LoVo (cell line): ENCODE measurements around the gene VBP1.
"Not testable (repeated sequence)": the region's sequence is repeated elsewhere in the genome, so short reads cannot be mapped to it uniquely, and the experiment has no call there.

Experiments used
- DNase-seq: peaks from one replicate; pipeline ENCODE4 v3.0.0-alpha.2; 2016; ENCODE audit warnings: low spot score

VBP1 gene, protein sequence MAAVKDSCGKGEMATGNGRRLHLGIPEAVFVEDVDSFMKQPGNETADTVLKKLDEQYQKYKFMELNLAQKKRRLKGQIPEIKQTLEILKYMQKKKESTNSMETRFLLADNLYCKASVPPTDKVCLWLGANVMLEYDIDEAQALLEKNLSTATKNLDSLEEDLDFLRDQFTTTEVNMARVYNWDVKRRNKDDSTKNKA

DNA sequence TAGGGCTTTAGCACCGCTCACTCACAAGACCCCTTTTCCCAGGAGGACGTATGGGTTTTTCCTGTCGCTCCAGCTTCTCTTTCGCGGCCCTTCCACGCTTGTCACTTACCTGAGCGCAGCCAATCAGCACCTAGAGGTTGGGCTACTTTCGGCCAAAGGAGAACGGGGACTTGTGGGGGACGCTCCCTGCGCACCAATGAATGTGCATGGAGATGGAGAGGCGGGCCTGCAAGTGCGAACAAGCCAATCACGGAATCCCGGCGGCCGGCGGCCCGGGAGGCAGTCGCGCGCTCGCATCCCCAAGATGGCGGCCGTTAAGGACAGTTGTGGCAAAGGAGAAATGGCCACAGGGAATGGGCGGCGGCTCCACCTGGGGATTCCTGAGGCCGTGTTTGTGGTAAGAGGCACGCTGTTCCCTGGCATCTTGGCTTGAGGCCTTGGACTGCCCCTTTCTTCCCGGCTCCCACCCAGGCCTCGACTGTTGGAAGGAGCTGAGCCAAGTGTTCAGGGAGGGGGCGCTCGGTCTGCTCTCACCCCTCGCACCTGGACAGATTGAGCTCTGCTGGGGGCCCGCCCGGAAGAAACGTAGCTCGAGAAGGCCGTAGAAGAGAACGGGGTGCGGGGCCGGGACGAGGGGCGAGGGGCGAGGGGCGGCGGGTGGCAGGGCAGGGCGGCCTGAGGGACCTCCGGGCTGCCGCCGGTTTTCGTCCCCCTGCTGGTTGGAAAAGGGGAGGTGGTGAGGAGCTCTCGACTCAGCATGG is at the start of gene VBP1:
Gene VBP1, plus strand, starts transcription at position 282 of the 761 bp plus-strand sequence. Its CDS starts 23 bp downstream, at position 305.
- DNase-seq: peak; percentile 89

DNA sequence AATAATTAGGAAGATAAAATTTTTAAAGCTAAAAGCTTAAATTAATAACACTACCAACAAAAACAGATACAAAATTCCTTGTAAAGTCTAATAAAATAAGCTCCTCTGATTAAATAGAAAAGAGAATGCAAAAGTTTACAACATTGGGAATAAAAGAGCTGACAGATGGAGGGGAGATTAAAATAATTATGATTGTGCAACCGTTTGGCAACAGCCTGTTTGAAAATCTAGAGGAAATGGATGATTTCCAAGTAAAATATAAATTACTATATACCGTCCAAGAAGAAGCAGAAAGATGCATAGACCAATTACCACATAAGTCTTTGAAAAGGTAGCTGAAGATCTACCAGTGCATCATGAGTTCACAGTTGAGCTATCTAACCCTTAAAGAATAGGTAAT is 46.4 kb upstream of the VBP1 start:
- no peak for DNase-seq

DNA sequence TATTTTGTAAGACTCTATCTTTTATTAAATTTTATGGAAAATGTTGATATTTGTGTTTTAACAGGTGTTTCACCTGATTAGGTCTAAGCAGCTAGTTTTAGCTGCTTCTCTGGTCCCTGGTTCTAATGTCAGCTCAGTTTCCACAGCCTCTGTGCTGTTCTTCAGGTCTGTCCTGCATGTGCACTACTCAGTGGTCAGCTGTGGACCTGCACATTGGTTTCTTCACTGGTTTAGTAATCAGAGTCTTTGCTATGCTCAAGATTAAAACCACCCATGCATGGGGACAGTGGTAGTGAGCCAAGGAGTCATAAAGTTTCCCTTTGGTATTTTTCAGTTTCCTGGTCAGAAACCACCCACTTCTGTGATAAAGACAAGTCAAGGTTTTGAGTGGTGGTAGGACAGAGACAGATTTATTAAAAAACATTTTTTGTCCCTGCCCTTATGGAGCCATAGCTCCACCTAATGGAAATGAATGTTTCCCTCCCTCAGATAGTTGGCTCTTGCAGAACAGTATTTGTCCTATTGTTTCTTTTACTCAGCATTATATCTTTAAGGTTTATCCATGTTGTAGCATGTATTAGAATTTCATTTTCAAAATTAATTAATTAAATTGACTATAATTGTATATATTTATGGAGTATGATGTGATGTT is 36.8 kb upstream of the VBP1 start:
- DNase-seq: no peak

DNA sequence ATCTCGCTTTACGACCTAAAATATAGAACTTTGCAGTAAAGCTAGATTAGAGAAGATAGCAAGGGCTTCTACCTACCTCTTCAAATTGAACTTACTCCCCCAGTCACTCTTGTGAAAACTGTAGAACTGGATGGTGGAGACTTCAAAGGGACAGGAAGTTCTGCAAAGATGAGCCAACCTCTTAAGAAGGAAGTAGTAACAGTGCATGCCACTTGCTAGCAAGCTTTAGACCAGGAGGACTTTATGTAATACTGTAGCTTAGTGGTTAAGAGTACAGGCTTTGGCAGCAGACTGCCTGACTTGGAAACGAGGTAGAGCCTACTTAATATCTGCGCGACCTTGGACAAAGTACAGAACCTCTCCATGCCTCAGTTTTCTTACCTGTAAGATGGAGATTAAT is 27.5 kb upstream of the VBP1 start:
- DNase-seq: no peak

DNA sequence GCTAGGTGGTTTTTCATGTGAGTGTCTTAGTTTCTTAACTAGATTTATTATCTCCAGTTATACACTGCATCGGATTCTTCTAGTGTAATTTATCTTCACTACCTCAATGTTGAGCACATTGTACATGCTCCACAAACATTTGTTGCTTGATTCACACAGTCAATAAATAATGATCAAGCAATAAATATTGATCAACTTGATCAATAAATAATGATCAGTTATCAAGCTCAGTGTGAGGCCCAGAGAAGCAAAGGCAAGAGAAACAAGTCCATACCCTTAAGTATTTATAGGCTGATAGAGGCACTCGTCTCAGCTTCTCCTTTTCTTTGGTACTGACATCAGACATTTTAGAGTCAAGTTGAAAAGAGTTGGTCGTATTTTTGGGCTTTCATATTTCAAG is 5.1 kb upstream of the VBP1 start:
- DNase-seq: no peak

DNA sequence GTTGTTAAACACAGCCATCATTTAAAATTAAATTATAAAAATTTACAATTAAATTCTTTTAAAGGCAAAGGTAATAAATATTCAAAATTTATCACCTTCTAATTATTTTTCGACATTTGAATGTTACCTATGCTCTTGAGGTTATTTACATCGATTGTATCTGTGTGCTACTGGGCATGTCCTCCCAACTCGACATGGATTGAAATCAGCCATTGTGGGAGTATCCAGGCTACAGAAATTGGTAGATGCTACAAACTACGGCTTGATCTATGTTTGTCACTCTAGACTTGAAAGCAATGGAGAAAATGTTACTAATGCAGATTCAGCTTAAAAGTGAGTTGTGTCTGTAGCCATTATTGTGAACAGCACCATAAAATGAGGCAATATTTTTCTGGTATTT is 2.5 kb upstream of the VBP1 start:
- DNase-seq: no peak

DNA sequence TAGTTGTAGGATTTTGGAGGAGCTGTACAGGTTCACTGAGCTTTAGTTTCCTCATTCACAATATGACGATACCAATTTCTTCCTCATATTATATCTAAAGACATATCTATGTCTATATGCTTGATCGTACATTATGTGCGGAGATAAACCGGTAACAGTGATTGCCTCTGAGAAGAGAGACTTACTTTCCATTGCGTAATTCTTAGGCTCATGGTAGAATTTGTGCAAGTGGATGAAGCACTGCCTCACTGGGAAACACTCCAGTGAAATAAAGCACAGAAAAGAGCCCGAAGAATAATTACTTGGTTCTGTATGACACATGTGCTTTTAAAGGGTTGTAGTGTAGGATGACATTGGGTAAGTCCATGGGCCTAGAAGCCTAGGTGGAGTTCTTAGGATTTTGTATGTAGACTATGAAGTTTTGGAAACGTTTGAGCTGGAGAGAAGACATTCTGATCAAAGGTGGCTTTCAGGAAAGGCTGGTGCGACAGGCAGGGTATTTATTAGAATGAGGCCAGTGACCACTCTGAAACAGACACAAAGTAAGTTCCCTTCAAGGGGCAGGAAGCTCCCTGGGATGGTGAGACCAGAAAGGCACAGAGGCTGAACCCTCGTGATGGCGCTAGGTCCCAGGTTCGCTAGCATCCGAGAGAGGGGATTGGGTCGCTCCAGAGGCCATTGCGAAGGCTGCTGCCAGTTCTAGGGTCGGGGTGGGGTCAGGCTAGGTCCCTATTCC is 649 bp upstream of the VBP1 start:
- DNase-seq: no peak

DNA sequence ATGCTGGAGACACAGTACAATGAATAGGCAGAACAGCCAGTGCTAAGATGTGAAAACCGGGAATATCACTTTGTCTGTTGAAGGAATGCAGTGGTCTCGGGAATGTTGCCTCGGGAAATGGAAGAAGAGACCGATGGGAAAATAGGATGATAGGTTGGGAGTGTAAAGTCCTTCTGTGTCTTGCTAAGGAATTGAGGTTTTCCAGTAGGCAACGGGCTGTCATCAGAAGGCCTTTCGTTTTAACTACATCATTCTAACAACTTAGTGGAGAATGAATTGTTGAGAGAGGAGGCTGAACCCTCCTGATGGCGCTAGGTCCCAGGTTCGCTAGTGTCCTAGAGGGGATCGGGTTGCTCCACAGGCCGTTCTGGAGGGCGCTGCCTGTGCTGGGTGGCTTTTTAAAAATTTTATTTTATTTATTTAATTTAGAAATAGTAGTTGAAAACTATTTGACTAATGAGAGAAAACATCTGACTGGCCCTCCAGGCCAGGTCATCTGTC is 730 bp downstream of the VBP1 start:
- DNase-seq: no peak

DNA sequence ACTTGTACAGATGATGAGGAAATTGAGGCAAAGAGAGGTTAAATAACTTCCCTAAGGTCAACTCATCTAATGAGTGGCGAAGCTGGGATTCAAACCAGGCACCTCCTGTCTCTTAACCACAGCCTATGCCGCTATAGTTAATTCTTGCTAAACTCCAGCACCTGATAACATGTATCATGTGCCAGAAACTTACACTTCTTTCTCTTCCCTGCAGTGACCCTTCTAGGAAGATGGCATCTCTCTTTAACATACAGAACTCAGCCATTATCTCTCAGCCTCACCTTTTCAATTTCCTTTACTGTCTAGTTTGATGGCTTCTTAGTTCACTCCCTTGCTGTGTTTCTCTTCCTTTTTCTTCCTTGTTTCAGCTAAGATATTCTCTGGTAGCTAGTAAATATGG is 2.5 kb downstream of the VBP1 start:
- DNase-seq: no peak

DNA sequence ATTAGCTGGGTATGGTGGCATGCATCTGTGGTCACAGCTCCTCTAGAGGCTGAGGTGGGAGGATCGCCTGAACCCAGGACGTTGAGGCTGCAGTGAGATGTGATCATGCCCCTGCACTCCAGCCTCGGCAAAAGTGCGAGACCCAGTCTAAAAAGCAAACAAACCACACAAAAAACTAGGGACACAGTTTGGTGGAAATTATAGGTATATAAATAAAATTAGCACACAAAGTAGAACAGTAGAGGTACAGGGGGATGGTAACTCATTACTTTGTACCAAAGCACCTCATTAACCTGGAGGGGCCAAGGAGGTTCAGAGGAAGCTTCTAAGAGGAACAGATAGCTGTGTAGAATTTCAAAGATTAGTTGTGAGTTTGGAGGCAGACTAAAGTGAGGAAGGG is 5.1 kb downstream of the VBP1 start:
- no peak for DNase-seq

DNA sequence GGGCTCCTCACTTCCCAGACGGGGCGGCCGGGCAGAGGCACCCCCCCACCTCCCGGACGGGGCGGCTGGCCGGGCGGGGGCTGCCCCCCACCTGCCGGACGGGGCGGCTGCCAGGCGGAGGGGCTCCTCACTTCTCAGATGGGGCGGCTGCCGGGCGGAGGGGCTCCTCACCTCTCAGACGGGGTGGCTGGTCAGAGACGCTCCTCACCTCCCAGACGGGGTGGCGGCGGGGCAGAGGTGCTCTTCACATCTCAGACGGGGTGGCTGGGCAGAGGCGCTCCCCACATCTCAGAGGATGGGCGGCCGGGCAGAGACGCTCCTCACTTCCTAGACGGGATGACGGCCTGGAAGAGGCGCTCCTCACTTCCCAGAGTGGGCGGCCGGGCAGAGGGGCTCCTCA is 7.5 kb downstream of the VBP1 start:
- DNase-seq: not testable (repeated sequence)

DNA sequence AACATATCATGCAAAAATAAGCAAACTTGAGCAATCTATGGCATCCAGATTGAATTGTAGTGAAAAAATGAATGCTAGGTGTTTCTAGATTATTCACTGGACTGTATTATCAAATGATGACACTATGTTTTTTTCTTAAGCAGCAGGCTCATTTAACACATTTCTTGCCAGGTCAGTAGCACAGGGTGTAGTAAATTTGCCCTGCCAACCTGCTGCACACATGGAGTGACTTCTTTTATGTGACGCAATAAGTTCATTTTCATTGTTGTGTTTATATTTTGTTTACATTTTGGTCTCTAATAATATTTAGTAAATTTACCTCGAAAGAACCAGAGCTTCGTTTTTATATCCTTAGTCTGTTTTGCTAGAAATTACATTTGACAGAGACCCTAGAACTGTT is 9.5 kb downstream of the VBP1 start:
- no peak for DNase-seq

DNA sequence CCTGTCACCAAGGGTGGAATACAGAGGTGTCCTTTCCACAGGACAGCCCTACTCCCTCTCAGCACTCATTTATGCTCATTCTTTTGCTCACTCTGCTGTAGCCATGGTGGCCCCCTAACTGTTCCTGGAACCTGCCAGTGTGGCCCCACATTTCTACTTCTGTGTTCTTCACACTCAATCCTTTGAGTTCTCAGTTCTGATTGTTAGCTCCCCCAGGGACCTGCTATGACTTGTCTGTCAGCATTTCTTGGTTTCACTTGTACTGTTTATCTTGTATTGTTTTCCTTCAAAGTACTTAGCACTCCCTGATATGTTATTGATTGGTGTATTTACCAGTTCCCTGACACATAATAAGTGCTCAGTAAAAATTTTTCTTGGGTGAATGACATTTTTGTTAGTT is 14.9 kb downstream of the VBP1 start:
- no peak for DNase-seq

DNA sequence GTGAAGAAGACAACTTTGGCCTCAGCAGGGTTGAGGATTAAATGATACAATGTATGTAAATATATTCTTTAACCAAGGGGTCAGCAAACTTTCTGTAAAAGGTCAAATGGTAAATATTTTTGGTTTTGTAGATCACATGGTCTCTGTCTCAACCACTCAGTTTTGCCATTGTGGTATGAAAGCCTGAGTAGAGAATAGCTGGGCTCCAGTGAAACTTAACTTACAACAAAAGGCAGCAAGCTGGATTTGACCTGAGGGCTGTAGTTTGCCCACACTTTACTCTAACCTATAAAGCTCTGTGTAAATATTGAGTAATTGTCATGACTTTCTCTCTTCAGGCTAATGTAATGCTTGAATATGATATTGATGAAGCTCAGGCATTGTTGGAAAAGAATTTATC is 19.6 kb downstream of the VBP1 start:
- DNase-seq: no peak

DNA sequence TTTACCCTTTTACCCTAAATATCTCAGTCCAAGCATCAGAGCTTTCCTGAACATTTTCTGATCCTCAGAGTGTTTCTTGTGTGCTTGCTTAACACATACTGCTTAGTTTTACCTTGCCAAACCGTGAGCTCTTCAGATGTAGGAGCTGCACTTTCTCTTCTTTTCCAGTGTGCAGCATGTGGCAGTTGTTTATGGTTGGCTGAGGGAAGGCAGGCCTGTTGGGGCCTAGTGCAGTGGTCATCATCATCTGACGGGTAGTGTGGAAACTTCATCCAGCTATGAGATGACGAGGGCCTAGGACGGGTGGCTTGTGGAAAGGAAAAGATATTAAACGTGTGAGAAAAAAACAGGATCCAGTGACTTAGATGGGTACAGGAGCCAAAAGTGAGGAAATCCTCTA is 21.5 kb downstream of the VBP1 start:
- DNase-seq: no peak

DNA sequence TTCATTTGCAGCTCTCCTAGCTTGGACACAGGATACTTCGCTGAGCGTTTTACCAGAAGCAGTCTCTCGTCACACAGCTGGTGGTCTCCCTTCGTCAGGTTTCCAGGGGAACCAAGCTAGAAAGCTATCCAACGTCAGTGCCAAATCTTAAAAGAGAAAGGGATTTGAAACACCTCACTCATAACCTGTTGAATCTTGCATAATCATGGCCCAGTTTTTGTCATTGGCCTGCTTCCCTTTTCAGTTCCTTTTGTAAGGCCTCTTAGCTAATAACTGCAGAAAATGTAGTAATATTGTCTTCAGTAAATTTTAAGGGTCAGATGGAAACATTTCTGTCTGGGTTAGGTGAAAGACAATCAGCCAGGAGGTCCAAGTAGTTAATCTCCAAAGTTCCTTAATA is 26.0 kb downstream of the VBP1 start:
- DNase-seq: no peak

DNA sequence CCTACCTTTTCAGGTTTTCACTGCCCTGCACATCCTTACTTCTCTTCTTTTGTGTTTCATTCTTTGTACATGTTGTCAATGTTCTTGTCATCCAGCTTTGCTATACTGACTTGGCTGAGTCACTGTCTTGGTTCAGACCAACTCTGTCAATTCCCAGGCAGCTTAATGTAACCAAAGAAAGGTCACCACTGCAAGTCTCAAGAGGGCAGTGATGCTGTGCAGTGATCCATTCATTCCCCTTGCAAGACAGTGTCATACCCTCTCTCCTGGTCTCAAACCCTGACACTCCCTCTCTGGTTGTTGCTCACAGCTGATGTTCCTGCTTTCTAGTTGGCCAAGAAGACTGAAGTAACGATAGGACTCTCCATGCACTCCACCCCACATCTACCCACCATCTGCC is 30.5 kb downstream of the VBP1 start:
- DNase-seq: no peak

DNA sequence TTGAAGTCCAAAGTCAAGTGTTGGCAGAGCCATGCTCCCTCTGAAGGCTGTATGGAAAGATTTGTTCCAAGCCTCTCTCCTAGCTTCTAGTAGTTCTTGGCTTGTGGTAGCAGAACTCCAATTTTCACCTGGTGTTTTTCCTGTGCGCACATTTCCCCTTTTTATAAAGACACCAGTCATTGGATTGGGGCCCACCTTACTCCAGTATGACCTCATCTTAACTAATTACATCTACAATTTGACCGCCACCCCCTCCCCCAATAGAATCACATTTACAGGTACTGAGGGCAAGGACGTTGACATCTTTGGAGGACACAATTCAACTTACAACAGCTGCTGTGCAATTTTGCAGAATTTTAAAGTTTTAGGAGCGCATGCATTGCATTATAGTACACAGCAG is 31.2 kb downstream of the VBP1 start:
- no peak for DNase-seq

DNA sequence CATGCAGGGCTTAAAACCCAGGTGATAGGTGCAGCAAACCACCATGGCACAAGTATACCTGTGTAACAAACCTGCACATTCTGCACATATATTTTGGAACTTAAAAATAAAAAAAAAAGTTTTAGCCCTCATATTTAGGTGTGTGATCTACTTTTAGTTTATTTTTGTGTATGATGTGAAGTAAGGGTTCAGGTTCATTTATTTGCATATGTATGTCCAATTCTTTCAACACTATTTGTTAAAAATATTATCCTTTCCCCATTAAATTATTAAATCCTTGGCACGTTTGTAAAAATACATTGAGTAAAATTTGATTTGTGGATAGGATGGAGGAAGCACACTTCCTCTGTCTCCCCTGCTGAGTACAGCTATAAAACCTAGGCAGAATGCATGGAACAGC is 35.1 kb downstream of the VBP1 start:
- DNase-seq: no peak

DNA sequence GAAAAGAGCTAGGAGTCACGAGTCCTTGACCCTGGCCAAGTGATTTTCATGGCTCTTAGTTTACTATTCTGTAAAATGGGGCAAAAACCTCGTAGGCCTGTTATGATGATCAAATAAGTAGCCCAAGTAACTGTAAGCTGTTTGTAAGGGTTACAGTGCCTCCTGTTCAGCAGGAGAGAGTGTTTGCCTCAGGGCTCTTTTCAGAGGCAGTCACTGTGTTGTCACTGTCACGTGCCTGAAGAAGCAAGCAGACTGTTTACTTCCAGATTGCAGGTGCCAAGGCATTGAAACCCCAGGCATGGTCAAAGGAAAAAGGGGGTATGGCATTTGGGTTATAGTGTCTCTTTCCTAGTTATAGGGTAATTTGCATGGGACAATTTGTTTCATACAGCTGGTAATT is 43.5 kb downstream of the VBP1 start:
- DNase-seq: no peak

DNA sequence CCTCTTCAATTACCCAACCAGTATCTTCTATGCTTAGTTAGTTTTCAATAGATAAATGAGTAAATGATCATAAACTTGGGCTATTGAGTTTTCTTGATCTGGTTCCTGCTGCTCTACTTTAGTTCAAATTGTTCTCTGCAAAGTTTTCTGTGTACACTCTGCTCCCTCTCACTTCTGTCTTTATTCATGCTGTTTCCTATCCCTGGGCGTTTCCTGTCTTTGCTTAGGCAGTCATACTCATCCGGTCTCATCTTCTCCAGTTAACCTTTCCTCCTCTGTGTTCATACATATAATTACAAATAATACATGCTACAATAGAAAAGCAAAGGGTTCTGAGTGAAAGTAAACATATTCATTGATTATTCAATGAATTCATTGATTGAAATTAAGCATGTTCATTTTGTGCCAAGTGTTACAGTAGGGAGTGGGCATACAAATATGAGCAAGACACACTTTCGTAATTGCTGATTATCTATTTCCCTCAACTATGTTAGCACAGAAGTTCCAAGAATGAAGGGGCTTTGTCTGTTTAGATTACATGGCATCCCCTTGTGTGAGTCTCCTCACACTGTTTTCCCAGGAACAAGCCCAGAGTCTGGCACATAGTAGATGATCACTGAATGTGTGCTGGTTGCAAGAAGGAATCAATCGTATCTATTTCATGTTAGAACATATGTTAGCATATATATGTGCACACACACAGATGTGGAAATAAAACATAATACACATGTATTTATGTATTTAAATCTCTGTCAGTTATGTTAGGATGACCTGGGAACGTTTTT is 46.9 kb downstream of the VBP1 start:
- no peak for DNase-seq
